Parathyroid adenoma (tissue), 2 donors: ENCODE data around the gene TYMS.

Experiments
- H2AFZ ChIP-seq: fragments of 300-600 bp; sonication (generic); one replicate; pipeline ENCODE4 v1.7.0; 2017; ENCODE audit warnings: antibody characterized with exemption, mild to moderate bottlenecking
- H3K27ac ChIP-seq: fragments of 300-600 bp; sonication (generic); one replicate; pipeline ENCODE4 v1.7.0; 2017
- H3K27me3 ChIP-seq: fragments of 300-600 bp; sonication (generic); one replicate; pipeline ENCODE4 v1.7.0; 2017; ENCODE audit warnings: low read length; ENCODE audit not compliant: control insufficient read depth, insufficient read depth
- H3K36me3 ChIP-seq: fragments of 300-600 bp; sonication (generic); one replicate; pipeline ENCODE4 v1.7.0; 2017; ENCODE audit warnings: low read length; ENCODE audit not compliant: control insufficient read depth, insufficient read depth
- H3K4me1 ChIP-seq: fragments of 300-600 bp; sonication (generic); one replicate; pipeline ENCODE4 v1.7.0; 2017; ENCODE audit warnings: control low read depth
- H3K4me2 ChIP-seq: fragments of 300-600 bp; sonication (generic); one replicate; pipeline ENCODE4 v1.7.0; 2017; ENCODE audit warnings: low read length
- H3K4me3 ChIP-seq: fragments of 300-600 bp; sonication (generic); one replicate; pipeline ENCODE4 v1.7.0; 2017; ENCODE audit warnings: low read depth, low read length
- H3K79me2 ChIP-seq: fragments of 300-600 bp; sonication (generic); one replicate; pipeline ENCODE4 v1.7.0; 2017; ENCODE audit warnings: control low read depth
- H3K9ac ChIP-seq: fragments of 300-600 bp; sonication (generic); one replicate; pipeline ENCODE4 v1.7.0; 2017; ENCODE audit warnings: mild to moderate bottlenecking
- H3K9me3 ChIP-seq: fragments of 300-600 bp; sonication (generic); one replicate; pipeline ENCODE4 v1.7.0; 2017; ENCODE audit warnings: low read length; ENCODE audit not compliant: control insufficient read depth
- CTCF ChIP-seq: fragments of 300-600 bp; sonication (generic); IDR thresholded peaks from one replicate; pipeline ENCODE4 v1.7.0; 2017; ENCODE audit warnings: antibody characterized with exemption, mild to moderate bottlenecking
- donor health status: primary hyperparathyroidism.

Gene TYMS

DNA sequence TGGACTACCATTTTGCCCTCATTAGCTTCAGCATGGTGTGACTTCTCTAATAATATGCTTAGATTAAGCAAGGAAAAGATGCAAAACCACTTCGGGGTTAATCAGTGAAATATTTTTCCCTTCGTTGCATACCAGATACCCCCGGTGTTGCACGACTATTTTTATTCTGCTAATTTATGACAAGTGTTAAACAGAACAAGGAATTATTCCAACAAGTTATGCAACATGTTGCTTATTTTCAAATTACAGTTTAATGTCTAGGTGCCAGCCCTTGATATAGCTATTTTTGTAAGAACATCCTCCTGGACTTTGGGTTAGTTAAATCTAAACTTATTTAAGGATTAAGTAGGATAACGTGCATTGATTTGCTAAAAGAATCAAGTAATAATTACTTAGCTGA, 16.3 kb downstream of the TYMS start:
- Histone ChIP-seq H3K9me3 (no peaks in the 10 kb centered on the region), H3K27ac (no peak overlapping the region), H3K4me3 (no peak overlapping the region), H3K36me3 (no peaks in the 10 kb centered on the region), H2AFZ (no peak overlapping the region), H3K79me2 (no peaks in the 10 kb centered on the region), H3K9ac (no peak overlapping the region), H3K27me3 (no peaks in the 10 kb centered on the region), H3K4me1 (no peaks in the 10 kb centered on the region), H3K4me2 (no peak overlapping the region)
- no peak for TF ChIP-seq CTCF

- no peak for TF ChIP-seq CTCF
- H3K27me3 ChIP-seq: no peaks in the 10 kb centered on the region
- no peak overlapping the region for H3K4me2 ChIP-seq
- no peak overlapping the region for H3K9ac ChIP-seq
- no peak overlapping the region for H3K4me3 ChIP-seq
- no peak overlapping the region for H3K27ac ChIP-seq
- H3K36me3 ChIP-seq: no peaks in the 10 kb centered on the region
- H3K9me3 ChIP-seq: no peaks in the 10 kb centered on the region
- no peaks in the 10 kb centered on the region for H3K4me1 ChIP-seq
- no peaks in the 10 kb centered on the region for H3K79me2 ChIP-seq
- no peak overlapping the region for H2AFZ ChIP-seq
Observed at GRCh38 chr18:675307-675706, 17.9 kb downstream of the TYMS start.

DNA sequence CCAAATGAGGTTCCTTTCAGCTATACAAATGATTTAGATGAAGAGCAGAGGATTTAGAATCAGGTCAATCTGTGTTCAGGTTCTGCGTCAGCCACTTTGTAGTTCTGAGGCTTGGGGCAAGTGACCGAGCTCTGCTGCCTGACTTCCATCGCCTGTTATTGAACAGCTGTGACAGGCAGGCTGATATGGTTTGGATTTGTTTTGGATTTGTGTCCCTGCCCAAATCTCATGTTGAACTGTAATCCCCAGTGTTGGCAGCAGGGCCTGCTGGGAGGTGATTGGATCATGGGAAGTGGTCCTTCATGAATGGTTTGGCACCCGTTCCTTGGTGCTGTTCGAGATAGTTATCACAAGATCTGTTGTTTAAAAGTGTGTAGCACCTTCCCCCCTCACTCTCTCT, 18.6 kb downstream of the TYMS start:
- H3K4me1 ChIP-seq: no peaks in the 10 kb centered on the region
- H2AFZ ChIP-seq: no peak overlapping the region
- no peaks in the 10 kb centered on the region for H3K36me3 ChIP-seq
- no peak overlapping the region for H3K4me2 ChIP-seq
- no peak overlapping the region for H3K9ac ChIP-seq
- H3K79me2 ChIP-seq: no peaks in the 10 kb centered on the region
- no peak for TF ChIP-seq CTCF
- H3K27ac ChIP-seq: no peak overlapping the region
- H3K27me3 ChIP-seq: no peaks in the 10 kb centered on the region
- no peaks in the 10 kb centered on the region for H3K9me3 ChIP-seq
- no peak overlapping the region for H3K4me3 ChIP-seq

- Histone ChIP-seq H3K9me3 (no peaks in the 10 kb centered on the region), H3K36me3 (no peaks in the 10 kb centered on the region), H3K4me3 (no peak overlapping the region), H3K4me2 (no peak overlapping the region), H3K9ac (no peak overlapping the region), H2AFZ (no peak overlapping the region), H3K79me2 (no peaks in the 10 kb centered on the region), H3K27ac (no peak overlapping the region), H3K4me1 (no peaks in the 10 kb centered on the region), H3K27me3 (no peaks in the 10 kb centered on the region)
- TF ChIP-seq CTCF: no peak
Observed at GRCh38 chr18:676736-677135, 19.3 kb downstream of the TYMS start.

DNA sequence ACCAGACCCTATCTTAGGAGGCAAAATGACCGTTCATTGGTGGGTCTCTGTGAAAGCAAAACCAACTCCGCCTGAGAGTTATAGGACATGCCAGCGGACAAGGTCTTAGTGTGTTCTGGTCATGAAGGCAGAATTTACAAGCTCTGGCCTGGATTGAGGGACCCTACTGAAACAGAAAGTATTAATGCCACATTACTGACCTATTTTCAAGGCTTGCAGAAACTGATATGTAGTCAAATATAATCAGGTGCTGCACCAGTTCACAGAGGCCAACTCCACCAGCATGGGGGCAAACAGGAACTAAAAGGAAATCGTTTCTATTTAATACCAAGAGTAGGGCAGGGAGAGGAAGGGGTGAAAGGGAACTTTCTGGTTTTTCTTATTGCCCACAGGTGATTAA, 19.7 kb downstream of the TYMS start:
- TF ChIP-seq CTCF: no peak
- no peak overlapping the region for H3K27ac ChIP-seq
- no peaks in the 10 kb centered on the region for H3K27me3 ChIP-seq
- no peak overlapping the region for H3K4me2 ChIP-seq
- H3K9me3 ChIP-seq: no peaks in the 10 kb centered on the region
- no peaks in the 10 kb centered on the region for H3K36me3 ChIP-seq
- H3K9ac ChIP-seq: no peak overlapping the region
- no peaks in the 10 kb centered on the region for H3K79me2 ChIP-seq
- no peaks in the 10 kb centered on the region for H3K4me1 ChIP-seq
- H3K4me3 ChIP-seq: no peak overlapping the region
- no peak overlapping the region for H2AFZ ChIP-seq
